Adipocyte (in vitro differentiated cells): ENCODE results near the gene LEFTY2.
"Not testable (repeated sequence)": the region's sequence is repeated elsewhere in the genome, so short reads cannot be mapped to it uniquely, and the experiment has no call there.

ENCODE experiments used
- DNase-seq: peaks from one replicate; pipeline ENCODE4 v3.0.0-alpha.2; 2015; ENCODE audit warnings: low read depth
- H3K27me3 ChIP-seq: replicated peaks from 2 replicates; pipeline ENCODE4 v1.7.0; 2013; ENCODE audit warnings: mild to moderate bottlenecking, low read length, moderate library complexity; ENCODE audit not compliant: control insufficient read depth, insufficient read depth
- H3K36me3 ChIP-seq: 2 replicates; pipeline ENCODE4 v1.7.0; 2013; ENCODE audit warnings: low read length, mild to moderate bottlenecking, moderate library complexity; ENCODE audit not compliant: control insufficient read depth, insufficient read depth, severe bottlenecking
- H3K4me1 ChIP-seq: 2 replicates; pipeline ENCODE4 v1.7.0; 2013; ENCODE audit warnings: mild to moderate bottlenecking, low read length, moderate library complexity; ENCODE audit not compliant: control insufficient read depth, insufficient read depth
- H3K4me3 ChIP-seq: 2 replicates; pipeline ENCODE4 v1.7.0; 2013; ENCODE audit warnings: mild to moderate bottlenecking, low read length, moderate library complexity
- H3K9ac ChIP-seq: 2 replicates; pipeline ENCODE4 v1.7.0; 2013; ENCODE audit warnings: mild to moderate bottlenecking, low read length, moderate library complexity
- H3K9me3 ChIP-seq: 2 replicates; pipeline ENCODE4 v1.7.0; 2013; ENCODE audit warnings: mild to moderate bottlenecking, low read length, moderate library complexity; ENCODE audit not compliant: control insufficient read depth

The LEFTY2 gene

DNA sequence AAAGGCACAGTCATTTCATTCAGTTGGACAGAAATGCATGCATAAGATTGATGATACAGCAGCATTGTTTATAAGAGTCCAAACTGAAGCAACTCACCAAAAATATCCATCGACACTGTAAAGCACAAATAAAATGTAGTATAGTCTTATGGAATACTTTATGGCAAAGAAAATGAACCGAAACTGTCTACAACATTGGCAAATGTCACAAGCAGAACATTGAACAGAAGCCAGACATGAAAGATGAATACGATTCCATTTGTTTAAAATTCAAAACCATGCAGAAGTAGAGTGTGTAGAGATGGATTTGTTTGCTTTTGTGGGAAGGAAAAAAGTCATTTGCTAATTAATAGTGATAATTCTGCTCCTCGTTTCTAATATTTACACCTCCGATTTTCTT, 44.5 kb downstream of the LEFTY2 start:
- H3K36me3 ChIP-seq: no peaks in the 10 kb centered on the region
- no peak overlapping the region for H3K4me3 ChIP-seq
- H3K9ac ChIP-seq: no peak overlapping the region
- no peaks in the 10 kb centered on the region for H3K27me3 ChIP-seq
- H3K9me3 ChIP-seq: no peaks in the 10 kb centered on the region
- DNase-seq: no peak
- H3K4me1 ChIP-seq: peaks cover 3% of the 10 kb centered on the region

DNA sequence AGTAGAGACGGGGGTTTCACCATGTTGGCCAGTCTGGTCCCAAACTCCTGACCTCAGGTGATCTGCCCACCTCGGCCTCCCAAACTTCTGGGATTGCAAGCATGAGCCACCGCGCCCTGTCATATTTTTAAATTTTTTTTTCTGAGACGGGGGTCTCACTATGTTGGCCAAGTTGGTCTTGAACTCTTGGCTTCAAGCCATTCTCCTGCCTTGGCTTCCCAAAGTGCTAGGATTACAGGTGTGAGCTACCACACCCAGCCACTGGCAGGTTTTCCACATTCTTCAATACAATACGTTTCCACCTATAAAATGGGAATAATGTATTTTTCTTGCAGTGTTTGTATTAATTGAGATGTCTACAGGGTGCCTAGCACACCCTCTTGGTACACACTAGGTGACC, 48.7 kb downstream of the LEFTY2 start:
- Histone ChIP-seq H3K36me3 (no peaks in the 10 kb centered on the region), H3K27me3 (no peaks in the 10 kb centered on the region), H3K4me1 (peaks cover 8% of the 10 kb centered on the region), H3K9ac (no peak overlapping the region), H3K9me3 (no peaks in the 10 kb centered on the region), H3K4me3 (no peak overlapping the region)
- DNase-seq: no peak

DNA sequence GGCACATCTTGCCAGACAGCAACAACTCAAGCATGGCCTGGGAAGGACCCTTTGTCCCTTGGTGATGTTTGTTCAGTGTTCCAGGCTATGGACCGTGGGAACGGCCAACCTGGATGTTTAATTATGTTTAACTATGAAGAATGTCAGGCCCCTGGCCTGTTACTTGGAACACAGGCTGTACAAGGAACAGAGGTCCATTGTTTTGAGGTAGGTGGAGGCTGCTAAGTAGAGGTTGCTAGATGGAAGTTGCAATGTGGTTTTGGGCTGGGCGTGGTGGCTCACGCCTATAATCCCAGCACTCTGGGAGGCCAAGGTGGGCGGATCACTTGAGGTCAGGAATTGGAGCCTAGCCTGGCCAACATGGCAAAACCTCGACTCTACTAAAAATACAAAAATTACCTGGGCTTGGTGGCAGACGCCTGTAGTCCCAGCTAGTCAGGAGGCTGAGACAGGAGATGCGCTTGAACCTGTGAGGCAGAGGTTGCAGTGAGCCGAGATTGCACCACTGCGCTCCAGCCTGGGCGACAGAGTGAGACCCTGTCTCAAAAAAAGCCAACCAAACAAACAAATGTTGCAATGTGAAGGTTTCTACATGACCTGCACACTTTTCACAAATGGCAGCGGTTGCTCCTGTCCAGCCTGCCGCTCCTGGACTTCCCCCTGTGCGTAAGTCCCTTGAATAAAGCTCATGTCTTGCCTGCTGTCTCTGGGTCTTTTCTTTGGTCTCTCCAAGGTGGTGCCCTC, 49.6 kb downstream of the LEFTY2 start:
- DNase-seq: no peak

DNA sequence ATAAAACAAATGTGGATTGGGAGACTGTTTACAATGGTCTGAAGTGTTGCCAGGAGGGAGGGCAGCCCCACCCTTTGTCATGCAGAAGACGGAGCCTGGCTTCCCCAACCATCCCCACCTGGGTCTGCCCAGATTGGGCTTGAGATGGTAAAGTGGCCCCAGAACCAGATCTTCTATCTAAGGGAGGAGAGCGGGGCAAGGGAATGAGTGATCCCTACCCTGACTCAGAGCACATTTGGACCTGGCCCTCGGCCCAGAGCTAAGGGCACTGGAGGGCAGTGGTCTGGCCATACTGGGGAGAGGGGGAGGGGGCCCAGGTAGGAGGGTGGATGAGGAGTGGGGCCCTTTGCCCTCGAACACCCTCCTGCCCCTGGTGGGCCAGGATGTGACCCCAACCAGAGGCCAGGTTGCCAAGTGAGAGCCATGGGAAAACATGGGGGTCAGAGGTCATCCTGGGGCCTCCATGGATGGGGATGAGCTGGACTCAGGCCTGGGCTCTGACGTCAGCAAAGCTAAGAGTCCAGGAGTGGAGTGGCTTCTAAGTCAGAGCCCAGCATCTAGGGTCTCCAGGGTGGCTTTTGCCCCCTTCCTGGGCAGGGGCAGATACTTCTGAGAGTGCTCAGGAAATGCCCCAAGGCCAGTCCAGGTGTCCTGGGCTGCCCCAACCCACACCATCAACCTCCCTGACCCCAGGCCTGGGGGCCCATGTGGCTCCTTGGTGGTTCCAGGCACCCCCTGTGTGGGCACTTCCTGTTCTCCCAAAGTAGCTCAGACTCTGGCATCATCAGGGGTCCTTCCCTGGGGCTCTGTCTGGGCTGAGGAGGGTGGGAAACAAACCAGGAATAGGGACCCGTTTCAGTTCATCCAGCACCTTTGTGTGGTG, 50.4 kb downstream of the LEFTY2 start:
- no peak overlapping the region for H3K9ac ChIP-seq
- H3K9me3 ChIP-seq: no peaks in the 10 kb centered on the region
- H3K4me1 ChIP-seq: peaks cover 5% of the 10 kb centered on the region
- H3K27me3 ChIP-seq: peaks cover 5% of the 10 kb centered on the region
- H3K36me3 ChIP-seq: no peaks in the 10 kb centered on the region
- DNase-seq: no peak
- no peak overlapping the region for H3K4me3 ChIP-seq

More for the DNA sequence above, 49.6 kb downstream of the LEFTY2 start:
- Histone ChIP-seq H3K4me3 (no peak overlapping the region), H3K4me1 (peaks cover 5% of the 10 kb centered on the region), H3K9ac (no peak overlapping the region), H3K27me3 (peaks cover 5% of the 10 kb centered on the region), H3K36me3 (no peaks in the 10 kb centered on the region), H3K9me3 (no peaks in the 10 kb centered on the region)

DNA sequence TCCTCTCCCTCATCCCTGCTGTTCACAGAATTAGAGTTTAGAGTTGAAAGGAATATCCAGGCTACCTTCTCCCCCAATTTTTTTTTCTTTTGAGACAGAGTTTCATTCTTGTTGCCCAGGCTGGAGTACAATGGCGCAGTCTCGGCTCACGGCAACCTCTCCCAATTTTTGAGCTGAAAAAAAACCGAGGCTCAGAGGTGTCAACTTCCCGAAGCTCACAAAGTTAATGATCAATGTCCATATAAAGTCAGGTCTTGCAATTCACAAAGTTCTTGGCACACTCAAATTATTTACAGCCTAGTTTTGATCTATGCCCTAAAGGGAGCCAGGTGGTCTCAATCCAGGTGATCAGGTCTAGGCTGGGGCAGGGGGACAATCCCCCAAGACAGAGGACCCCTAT, 51.3 kb downstream of the LEFTY2 start:
- H3K27me3 ChIP-seq: peaks cover 5% of the 10 kb centered on the region

DNA sequence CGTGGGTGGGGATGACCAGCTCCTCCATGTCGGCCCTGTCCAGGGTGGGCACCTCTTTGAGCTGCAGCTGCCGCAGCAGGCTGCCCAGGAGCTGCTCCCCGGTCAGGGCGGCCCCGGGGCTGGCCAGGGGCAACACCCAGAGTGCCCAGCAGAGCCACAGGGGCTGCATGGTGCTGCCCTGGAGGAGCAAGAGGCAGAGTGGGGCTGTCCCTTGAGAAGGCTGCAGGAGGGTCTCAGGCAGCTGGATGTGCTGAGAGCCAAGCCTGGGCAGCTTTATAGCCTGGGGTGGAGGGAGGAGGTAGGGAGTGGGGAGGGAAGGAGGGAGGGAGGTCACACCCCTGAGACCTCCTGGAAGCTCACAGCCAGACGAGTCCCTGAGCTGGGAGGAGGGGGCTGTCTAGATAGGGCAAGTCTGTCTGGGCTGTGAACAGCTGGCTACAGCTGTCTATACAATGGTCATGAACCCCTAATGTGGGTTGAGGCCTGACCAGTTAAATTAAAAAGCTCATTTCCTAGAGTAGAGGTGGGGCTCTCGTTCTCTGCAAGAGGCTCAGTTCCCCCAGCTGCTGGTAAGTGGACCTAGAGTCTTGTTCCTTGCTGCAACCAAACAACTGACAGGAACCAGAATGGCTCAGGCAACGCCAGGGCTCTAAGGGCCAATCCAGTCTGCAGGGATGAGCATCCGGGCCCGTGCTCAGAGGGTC, 52.0 kb downstream of the LEFTY2 start, which contains the start of gene LEFTY1:
TSS of gene LEFTY1 (minus strand) at position 249 of the 704 bp plus-strand sequence. CDS start at position 169, 80 bp downstream.
- H3K36me3 ChIP-seq: no peaks in the 10 kb centered on the region
- DNase-seq: no peak
- peaks cover 5% of the 10 kb centered on the region for H3K4me1 ChIP-seq
- H3K4me3 ChIP-seq: no peak within 1 kb of the TSS
- H3K9me3 ChIP-seq: no peaks in the 10 kb centered on the region
- no peak within 1 kb of the TSS for H3K9ac ChIP-seq
- H3K27me3 ChIP-seq: peaks cover 5% of the 10 kb centered on the region

More for the DNA sequence above, 51.3 kb downstream of the LEFTY2 start:
- no peak overlapping the region for H3K9ac ChIP-seq
- no peak overlapping the region for H3K4me3 ChIP-seq
- no peaks in the 10 kb centered on the region for H3K9me3 ChIP-seq
- no peaks in the 10 kb centered on the region for H3K36me3 ChIP-seq
- H3K4me1 ChIP-seq: peaks cover 5% of the 10 kb centered on the region
- no peak for DNase-seq

DNA sequence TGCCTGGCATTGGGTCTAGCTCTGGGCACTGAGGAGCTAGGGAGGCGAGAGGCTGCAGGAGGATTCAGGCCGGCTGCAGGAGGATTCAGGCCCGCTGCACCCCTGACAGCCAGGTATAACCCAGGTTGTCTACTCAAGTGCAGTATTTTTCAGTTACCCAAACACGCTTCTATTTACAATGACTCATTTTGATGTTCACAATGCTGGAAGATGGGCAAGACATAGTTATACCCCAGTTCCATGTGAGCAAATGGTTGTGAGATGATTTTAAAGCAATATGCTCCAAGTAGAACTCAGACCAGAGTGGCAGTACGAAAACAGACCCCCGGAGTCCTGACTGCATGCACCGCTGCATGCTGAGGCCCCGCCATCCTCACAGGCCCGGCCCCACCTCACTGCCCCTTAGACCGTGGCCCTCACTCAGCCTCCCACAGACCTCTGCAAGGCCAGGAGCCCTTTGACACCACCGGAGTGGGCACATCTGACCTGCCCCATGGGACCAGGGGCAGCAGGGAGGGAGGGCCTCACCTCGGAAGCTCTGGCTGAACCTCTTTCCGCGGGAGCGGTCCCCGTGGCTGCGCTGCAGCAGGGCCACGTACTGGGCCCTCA, 52.6 kb downstream of the LEFTY2 start:
- peaks cover 5% of the 10 kb centered on the region for H3K27me3 ChIP-seq
- no peaks in the 10 kb centered on the region for H3K36me3 ChIP-seq
- H3K4me3 ChIP-seq: no peak overlapping the region
- H3K9me3 ChIP-seq: no peaks in the 10 kb centered on the region
- no peak overlapping the region for H3K9ac ChIP-seq
- peaks cover 9% of the 10 kb centered on the region for H3K4me1 ChIP-seq
- no peak for DNase-seq

DNA sequence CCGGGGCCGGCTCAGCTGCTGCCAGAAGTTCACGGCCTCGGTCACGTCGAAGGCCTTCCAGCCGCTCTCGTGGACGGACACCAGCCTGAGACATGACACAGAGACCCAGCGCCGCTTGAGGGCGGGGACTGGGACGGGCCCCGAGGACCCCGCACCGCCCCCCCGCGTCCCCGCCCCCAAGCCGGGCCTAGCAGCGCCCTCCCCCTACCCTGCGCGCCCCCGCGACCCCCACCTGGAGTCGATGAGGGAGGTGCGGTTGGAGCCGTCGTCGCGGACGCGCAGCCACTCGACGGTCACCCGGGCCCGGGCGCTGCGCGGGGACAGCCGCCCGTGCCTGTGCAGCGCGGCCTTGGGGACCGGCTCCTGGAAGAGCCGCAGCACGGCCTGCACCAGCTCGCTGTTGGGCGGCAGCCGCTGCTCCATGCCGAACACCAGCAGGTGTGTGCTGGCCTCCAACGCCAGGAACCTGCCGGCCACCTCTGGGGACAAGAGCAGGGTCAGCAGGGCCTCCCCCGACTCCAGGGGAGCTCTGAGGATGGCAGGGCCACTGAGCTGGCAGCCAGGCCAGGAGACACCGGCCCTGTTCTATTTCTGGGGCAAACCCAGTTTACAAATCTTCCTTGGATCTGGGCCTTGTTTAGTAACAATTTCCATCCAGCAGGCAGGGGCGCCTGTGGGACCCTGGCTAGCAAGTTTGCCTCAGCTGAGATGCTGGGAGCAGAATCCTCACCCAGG, 53.3 kb downstream of the LEFTY2 start:
- not testable (repeated sequence) for H3K4me3 ChIP-seq, H3K36me3 ChIP-seq

DNA sequence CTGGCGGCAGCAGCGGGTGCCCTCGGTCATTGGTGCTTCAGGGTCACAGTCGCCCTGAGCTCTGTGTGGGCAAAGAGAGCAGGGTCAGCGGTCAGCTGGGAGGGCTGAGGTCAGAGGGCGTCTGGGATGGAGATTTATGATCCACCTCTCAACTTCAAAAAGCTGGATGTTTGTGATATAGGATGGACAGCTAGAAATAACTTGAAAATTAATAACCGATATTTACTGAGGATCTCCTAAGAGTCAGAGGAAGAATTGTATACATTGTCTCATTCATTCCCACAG, 54.0 kb downstream of the LEFTY2 start:
- Histone ChIP-seq H3K9ac (no peak overlapping the region), H3K36me3 (no peaks in the 10 kb centered on the region), H3K27me3 (peaks cover 5% of the 10 kb centered on the region), H3K4me3 (no peak overlapping the region), H3K4me1 (peaks cover 14% of the 10 kb centered on the region), H3K9me3 (no peaks in the 10 kb centered on the region)
- no peak for DNase-seq

More for the DNA sequence above, 53.3 kb downstream of the LEFTY2 start:
- H3K9me3 ChIP-seq, H3K9ac ChIP-seq, H3K27me3 ChIP-seq, DNase-seq: not testable (repeated sequence)
- H3K4me1 ChIP-seq: peaks cover 14% of the 10 kb centered on the region
